SJCRH30 (cell line): Measurements from ENCODE around the gene TTC39C. TPM values are rescaled to one million over a fixed set of nuclear protein-coding genes. Genes with fewer than 3 reads are reported as not detected.
A peak's percentile ranks its signal among the peaks of the same experiment; 100 is the strongest.

Experiments
- DNase-seq, 2 experiments: peaks; one replicate each; pipeline ENCODE4 v3.0.0-alpha.2; 2015 to 2020
- H3K27ac ChIP-seq: fragments of 250-450 bp; sonication (Bioruptor Pico); 2 replicates; pipeline ENCODE4 v1.5.1; 2020; ENCODE audit warnings: mild to moderate bottlenecking, moderate library complexity
- H3K27me3 ChIP-seq: fragments of 250-450 bp; sonication (Bioruptor Pico); 2 replicates; pipeline ENCODE4 v1.5.1; 2020; ENCODE audit warnings: mild to moderate bottlenecking, moderate library complexity
- H3K36me3 ChIP-seq: fragments of 250-450 bp; sonication (Bioruptor Pico); 2 replicates; pipeline ENCODE4 v1.5.1; 2020; ENCODE audit warnings: mild to moderate bottlenecking, moderate library complexity
- H3K4me1 ChIP-seq: fragments of 250-450 bp; sonication (Bioruptor Pico); 2 replicates; pipeline ENCODE4 v1.5.1; 2020; ENCODE audit warnings: mild to moderate bottlenecking, moderate library complexity
- H3K4me3 ChIP-seq: fragments of 250-450 bp; sonication (Bioruptor Pico); 2 replicates; pipeline ENCODE4 v1.5.1; 2020; ENCODE audit warnings: mild to moderate bottlenecking, moderate library complexity
- H3K9me3 ChIP-seq: fragments of 250-450 bp; sonication (Bioruptor Pico); replicated peaks from 2 replicates; pipeline ENCODE4 v1.5.1; 2020; ENCODE audit warnings: mild to moderate bottlenecking, moderate library complexity
- total RNA-seq: library from RNA; depleted of rRNA; stranded (reverse); fragments of >200 nt; shearing (Covaris generic); gene quantifications from 2 replicates; pipeline ENCODE4 v1.2.3, GENCODE V29; 2014

Gene TTC39C
- total RNA-seq, 1 experiment from 2014 or later = 12.6 TPM

DNA sequence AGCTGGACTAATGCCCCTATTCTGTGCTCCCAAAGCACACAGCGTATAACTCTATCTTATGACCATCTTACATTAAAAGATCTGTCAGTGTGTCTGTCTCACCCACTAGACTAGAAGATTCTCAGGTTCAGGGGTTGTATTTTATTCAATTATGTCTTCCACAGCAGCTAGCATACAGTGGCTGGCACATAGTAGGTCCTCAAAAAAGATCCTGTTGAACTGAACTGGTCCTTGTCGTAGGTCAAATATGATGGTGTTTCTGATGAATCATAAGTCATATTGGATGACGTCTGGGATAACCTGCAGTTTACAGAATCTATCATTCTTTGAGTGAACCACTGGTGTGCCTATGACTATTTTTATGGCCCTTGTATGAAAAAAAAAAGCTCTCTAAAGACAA is 11.3 kb upstream of the TTC39C start:
- Histone ChIP-seq H3K27ac (no peak overlapping the region), H3K4me1 (no peaks in the 10 kb centered on the region), H3K27me3 (no peaks in the 10 kb centered on the region), H3K36me3 (no peaks in the 10 kb centered on the region), H3K9me3 (no peaks in the 10 kb centered on the region), H3K4me3 (no peak overlapping the region)
- no peak for DNase-seq

DNA sequence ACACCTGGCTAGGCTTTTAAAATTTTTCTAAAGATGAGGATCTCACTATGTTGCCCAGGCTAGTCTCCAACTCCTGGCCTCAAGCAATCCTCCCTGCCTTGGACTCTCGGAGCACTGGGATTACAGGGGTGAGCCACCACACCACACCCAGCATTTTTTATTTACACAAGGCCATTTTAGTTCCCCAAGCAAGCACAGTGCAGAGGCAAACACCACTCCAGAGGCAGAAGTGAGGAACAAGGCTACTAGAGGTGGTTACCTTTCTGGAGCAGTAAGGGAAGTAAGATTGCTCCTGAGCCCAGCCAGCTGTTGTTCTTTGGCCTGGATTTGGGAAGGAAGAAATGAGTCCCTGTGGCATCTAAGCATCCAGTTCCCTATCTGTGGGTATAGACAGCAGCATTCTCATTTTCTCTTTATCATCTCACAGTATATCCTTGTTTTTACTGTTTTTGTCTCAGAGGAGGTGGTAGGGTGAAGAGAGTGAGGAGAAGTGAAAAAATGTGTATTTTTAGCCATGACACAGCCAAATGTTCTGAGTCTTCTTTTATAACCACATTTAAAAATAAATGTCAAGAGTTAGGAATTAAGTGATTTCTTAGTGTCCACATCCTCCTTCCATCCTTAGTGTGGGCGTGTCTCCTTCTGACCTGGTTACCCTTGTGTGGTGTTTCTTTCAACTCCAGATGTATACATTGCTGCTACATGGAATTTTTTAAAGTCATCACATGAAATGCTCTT is 10.5 kb upstream of the TTC39C start:
- no peaks in the 10 kb centered on the region for H3K27me3 ChIP-seq
- H3K4me1 ChIP-seq = no peaks in the 10 kb centered on the region
- H3K36me3 ChIP-seq = no peaks in the 10 kb centered on the region
- no peak overlapping the region for H3K27ac ChIP-seq
- DNase-seq = no peak
- no peak overlapping the region for H3K4me3 ChIP-seq
- H3K9me3 ChIP-seq = no peaks in the 10 kb centered on the region

DNA sequence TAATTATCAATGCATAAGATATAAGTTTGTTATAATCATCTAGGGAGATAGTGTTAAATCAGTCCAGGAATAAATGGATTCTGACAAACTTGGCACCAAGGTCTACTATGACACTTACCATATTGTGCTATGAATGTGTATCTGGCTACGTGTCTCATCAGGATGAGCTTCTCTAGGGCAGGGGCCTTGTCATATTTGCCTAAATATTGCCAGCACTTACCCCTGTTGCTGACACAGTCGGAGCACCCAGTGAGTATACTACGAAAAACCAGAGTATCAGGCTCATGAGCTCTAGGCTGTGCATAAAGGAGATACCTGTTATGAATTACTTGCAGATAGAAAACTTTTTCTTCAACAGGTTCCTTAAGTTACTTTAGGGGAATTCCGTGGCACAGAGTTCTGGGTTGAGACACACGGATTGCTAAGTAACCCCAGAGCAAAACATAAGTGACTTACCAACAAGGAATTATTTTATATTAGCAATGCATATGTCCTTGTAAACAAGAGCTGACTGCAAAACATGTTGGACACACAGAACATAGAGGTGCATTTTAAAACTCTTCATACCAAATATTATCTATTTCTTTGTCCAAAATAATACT is 7.7 kb upstream of the TTC39C start:
- H3K4me1 ChIP-seq = no peaks in the 10 kb centered on the region

DNA sequence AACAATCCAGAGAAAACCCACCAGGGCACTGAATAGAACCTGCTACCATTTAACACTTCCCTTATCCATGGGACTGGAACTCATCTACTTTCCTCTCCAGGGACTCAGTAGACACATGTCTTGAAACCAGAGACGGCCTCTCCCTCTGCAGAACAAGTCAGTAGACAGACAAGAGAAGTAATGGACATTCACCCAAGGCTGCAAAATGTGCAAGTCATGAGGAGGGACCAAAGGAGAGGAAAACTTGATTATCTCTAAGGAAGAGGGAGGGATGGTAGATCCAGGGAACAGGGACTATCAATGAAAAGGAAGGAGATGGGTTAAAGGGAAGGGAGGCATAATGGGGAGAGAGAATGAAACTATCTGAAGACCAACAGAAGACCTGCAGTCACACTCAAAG is 5.3 kb upstream of the TTC39C start:
- Histone ChIP-seq H3K36me3 (no peaks in the 10 kb centered on the region), H3K4me1 (no peaks in the 10 kb centered on the region), H3K27ac (no peak overlapping the region), H3K27me3 (no peaks in the 10 kb centered on the region), H3K4me3 (no peak overlapping the region), H3K9me3 (no peaks in the 10 kb centered on the region)
- DNase-seq = no peak

More for the DNA sequence above, 7.7 kb upstream of the TTC39C start:
- no peak for DNase-seq
- Histone ChIP-seq H3K36me3 (no peaks in the 10 kb centered on the region), H3K9me3 (no peaks in the 10 kb centered on the region), H3K27ac (no peak overlapping the region), H3K4me3 (no peak overlapping the region), H3K27me3 (no peaks in the 10 kb centered on the region)

DNA sequence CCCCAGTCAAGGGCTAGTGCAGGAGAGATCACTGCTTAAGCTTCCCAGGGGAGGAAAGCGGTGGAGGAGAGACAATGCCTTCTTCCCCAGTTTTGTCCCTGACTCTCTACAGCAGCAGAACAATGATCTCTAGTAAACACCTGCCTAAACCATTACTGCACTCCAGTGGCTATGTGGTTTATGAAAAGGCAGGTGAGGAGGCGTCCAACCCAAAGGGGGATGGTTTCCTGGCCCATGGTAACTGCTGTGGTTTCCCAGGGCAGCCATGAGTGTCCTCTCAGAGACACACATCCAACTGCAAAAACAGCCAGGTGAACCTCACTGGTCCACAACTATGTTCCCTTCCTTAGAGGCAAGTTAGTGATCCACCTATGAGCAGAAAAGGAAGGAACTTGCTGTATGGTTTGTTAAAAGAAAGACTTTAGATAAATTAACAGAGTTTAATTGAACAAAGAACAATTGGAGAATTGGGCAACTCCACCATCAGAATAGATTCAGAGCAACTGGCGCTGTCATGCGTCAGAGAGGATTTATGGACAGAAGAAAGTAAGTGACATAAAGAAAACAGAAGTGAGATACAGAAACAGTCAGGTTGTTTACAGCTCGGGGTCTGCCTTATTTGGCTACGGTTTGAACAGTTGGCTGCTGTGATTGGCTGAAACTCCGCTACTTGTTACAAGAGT is 4.8 kb upstream of the TTC39C start:
- Histone ChIP-seq H3K27ac (no peak overlapping the region), H3K4me1 (no peaks in the 10 kb centered on the region), H3K4me3 (no peak overlapping the region), H3K9me3 (no peaks in the 10 kb centered on the region), H3K36me3 (no peaks in the 10 kb centered on the region), H3K27me3 (no peaks in the 10 kb centered on the region)
- no peak for DNase-seq

DNA sequence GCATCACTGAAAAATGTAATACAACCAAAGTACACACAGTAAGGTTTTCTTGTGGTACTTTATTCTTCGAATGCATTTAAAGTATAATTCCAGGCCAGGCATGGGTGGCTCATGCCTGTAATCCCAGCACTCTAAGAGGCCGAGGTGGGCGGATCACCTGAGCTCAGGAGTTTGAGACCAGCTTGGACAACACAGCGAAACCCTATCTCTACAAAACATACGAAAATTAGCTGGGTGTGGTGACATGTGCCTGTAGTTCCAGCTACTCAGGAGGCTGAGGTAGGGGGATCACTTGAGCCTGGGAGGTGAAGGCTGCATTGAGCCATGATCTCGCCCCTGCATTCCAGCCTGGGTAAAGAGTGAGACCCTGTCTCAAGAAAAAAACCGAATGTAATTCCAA is 3.9 kb upstream of the TTC39C start:
- Histone ChIP-seq H3K36me3 (no peaks in the 10 kb centered on the region), H3K4me1 (no peaks in the 10 kb centered on the region), H3K9me3 (no peaks in the 10 kb centered on the region), H3K27ac (no peak overlapping the region), H3K27me3 (no peaks in the 10 kb centered on the region), H3K4me3 (no peak overlapping the region)
- DNase-seq = no peak

DNA sequence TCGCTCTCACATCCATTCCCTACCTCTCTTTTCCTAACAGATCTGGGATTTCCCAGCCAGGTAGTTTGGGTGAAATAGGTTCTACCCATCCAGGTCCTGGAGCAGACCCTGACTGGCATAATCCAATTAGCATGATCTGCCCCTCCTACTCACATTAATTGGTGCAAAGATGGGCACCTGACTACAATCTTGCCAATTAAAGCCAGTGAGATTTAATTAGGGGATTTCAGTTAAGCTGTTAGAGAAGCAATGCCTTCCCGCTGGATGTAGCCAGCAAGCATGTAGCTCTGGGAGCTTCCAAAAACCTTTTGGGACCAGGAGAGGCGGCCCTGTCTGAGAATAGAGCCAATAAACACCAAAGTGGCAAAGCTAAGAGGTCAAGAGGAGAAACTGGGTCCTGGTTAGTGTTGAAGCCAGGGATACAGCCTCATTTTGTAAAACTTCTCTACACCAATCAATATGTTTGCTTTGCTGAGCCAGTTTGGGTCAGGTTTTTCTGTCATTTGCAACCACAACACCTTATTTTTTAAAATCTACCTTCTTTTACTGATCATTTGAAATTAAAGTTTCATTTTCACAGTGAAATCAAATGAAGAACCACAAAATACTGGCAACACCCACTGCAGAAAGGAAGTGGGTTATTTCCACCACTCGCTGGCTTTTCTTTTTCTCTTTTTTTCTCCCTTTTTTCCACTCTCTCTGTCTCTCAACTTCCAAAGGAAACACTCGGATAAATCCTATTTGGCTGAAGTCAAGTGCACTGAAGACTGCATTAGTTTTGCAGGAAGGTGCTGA is 3.2 kb upstream of the TTC39C start:
- Histone ChIP-seq H3K4me1 (peaks cover 2% of the 10 kb centered on the region; the same call in 1 of the 2 replicates), H3K9me3 (no peaks in the 10 kb centered on the region), H3K27ac (no peak overlapping the region), H3K27me3 (no peaks in the 10 kb centered on the region), H3K4me3 (no peak overlapping the region), H3K36me3 (no peaks in the 10 kb centered on the region)
- no peak for DNase-seq

DNA sequence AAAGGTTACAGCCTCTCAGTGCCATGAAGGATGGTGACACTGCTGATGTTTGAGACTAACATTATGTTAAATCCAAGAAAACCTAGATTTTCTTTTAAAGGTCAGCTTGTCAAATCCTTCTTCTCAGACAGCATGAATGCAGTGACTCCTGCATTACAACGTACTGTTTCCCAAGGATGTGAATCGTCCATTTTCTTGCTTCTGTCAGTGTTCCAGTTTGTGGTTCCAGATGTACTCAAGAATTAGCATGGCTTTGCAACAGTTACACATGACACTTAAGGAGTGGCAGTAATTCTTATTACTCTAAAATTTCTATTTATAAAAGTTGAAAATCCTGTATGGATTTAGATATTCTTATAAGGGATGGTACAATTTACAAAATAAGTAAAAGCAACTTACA is 1.5 kb upstream of the TTC39C start:
- no peak overlapping the region for H3K27ac ChIP-seq
- no peak for DNase-seq
- H3K4me3 ChIP-seq = no peak overlapping the region
- H3K27me3 ChIP-seq = no peaks in the 10 kb centered on the region
- no peaks in the 10 kb centered on the region for H3K36me3 ChIP-seq
- no peaks in the 10 kb centered on the region for H3K9me3 ChIP-seq
- H3K4me1 ChIP-seq = peaks cover 4% of the 10 kb centered on the region; the same call in 1 of the 2 replicates

DNA sequence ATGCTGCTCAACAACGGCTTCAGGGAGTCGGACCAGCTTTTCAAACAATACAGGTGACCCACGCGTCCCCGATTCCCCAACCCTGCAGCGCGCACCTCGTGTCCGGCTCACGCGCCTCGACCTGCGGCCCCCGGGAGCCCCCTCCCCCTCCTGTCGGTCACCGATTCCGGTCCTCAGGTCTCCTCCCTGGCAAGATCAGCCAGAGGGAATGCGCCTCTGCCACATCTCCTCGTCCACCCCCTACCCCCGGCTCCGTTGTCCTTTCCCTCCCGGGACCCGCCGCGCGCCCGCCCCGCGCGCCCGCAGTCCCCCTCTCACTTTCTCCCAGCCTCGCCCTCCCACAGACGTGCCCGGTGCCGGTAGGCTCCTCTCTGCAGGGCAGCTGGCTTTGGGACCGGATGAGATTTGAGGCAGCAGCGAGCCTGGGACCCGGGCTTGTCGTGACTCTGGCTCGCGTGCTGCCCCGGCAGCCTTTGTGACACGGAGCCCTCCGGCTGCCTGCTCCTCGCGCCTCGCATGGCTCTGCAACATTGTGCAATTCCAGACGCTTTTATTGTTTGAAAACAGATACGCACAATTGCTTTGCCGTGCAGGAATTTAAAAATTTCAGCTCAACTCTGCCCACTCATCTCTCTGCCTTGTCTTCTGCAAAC is 558 bp downstream of the TTC39C start:
- Histone ChIP-seq H3K4me1 (peaks cover 4% of the 10 kb centered on the region; the same call in 1 of the 2 replicates), H3K27ac (peak overlapping the region; percentile 53; the same call in 1 of the 2 replicates), H3K4me3 (peak overlapping the region; percentile 86), H3K27me3 (no peaks in the 10 kb centered on the region), H3K36me3 (no peaks in the 10 kb centered on the region), H3K9me3 (no peaks in the 10 kb centered on the region)
- peak; percentile 32 to 48 for DNase-seq

DNA sequence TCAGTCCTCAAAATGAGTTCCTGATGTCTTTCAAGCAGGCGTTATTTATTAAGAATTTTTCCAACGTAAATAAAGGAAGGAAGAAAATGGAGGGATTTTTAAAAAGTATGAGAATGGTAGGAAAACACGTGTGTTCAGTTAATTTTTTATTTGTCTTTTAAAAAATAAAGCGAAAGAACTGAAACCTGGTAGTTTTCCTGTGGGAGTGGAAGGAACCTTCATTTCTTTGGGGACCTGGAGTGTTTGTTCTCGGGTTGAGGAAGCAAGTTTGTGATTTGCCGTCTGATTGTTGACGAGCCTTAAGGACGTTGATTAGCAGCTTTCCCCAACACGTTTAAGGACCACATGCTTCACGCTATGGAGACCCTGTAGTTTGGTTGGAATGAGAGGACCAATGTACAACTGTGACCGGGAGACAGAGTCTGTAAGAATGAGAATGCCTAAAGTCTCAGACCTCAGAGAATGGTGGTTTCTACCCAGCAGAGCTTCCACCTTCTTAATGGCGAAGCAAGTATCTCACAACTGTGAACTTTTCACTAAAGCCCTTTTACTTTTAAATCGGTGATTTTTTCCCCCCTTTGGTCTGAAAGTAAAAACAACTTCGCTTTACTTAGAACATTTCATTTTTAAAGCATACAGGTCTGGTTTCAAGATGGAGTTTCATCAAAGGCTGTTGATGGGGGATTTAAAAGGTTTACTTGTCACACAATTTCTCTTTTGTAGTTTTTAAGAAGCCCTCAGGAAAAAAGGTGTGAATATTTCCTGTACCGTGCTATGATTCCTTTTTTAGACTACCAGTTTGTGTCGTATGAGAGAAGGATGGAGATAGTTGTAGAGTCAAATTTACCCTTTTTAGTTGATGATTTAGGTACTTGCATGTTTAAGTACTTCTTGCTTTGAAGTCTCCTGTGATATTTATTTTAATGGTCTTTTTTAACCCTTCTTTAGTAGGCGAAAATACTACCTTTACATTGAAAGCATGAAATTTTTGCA is 1.4 kb downstream of the TTC39C start:
- peak in 1 of 2 experiments; percentile 10 for DNase-seq
- no peaks in the 10 kb centered on the region for H3K9me3 ChIP-seq
- peaks cover 4% of the 10 kb centered on the region; the same call in 1 of the 2 replicates for H3K4me1 ChIP-seq
- H3K27ac ChIP-seq = peak overlapping the region; percentile 53; the same call in 1 of the 2 replicates
- no peaks in the 10 kb centered on the region for H3K27me3 ChIP-seq
- no peaks in the 10 kb centered on the region for H3K36me3 ChIP-seq
- peak overlapping the region; percentile 86 for H3K4me3 ChIP-seq

DNA sequence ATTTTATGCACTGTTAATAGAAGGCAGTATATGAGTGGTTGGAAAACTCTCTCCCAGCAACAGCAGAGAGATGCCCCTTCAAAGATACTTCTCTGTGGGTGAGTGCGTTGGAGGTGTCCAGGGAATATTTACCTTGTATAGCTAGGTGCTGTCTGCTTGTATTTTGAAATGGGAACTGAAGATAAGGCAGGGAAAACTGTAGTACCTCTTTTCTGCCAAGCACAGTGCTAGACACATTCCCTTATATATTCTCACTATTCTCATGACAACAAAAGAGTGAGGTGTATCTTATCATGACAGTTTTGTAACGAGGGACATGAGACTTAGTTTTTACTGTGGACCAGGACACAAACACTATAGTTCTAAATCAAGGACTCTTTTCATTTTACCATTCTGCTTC is 2.1 kb downstream of the TTC39C start:
- Histone ChIP-seq H3K9me3 (no peaks in the 10 kb centered on the region), H3K36me3 (no peaks in the 10 kb centered on the region), H3K4me1 (peaks cover 4% of the 10 kb centered on the region; the same call in 1 of the 2 replicates), H3K4me3 (no peak overlapping the region), H3K27ac (no peak overlapping the region), H3K27me3 (no peaks in the 10 kb centered on the region)
- DNase-seq = no peak

DNA sequence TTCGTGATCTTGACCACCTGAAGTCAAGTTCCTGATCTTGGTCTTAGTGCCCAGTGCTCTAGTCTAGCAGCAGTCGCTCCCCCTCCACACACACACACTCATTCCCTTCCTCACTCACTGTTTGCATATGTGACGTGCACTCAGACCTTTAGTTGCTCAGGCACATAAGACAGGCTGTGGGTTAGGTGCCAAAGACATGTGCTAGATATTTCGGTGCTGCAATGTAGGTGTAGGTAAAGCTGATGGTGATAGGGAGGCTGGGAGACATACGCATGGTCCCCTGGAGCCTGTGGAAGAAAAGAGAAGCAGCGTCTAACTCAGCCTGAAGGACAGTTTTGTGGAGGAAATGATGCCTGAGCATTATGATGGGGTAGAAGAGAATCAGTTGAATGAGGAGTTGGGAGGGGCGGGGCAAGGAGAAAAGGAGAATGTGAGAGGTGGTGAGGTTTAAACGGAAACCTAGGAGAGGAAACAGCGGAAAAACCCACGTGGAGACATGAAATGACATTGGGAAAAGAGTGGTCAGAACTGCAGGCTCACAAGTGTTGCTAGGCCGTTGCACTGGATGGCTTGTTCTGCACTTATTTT is 3.8 kb downstream of the TTC39C start:
- Histone ChIP-seq H3K4me1 (peaks cover 9% of the 10 kb centered on the region), H3K27me3 (no peaks in the 10 kb centered on the region), H3K9me3 (no peaks in the 10 kb centered on the region)

More for the DNA sequence above, 3.8 kb downstream of the TTC39C start:
- Histone ChIP-seq H3K4me3 (no peak overlapping the region), H3K36me3 (no peaks in the 10 kb centered on the region), H3K27ac (no peak overlapping the region)
- DNase-seq = no peak
